ENCODE data around the gene PNISR. TPM values are rescaled to one million over a fixed set of nuclear protein-coding genes. Genes with fewer than 3 reads are reported as not detected.

Gene PNISR
- total RNA-seq, 1 experiment from 2014 or later: 91.3 TPM

DNA sequence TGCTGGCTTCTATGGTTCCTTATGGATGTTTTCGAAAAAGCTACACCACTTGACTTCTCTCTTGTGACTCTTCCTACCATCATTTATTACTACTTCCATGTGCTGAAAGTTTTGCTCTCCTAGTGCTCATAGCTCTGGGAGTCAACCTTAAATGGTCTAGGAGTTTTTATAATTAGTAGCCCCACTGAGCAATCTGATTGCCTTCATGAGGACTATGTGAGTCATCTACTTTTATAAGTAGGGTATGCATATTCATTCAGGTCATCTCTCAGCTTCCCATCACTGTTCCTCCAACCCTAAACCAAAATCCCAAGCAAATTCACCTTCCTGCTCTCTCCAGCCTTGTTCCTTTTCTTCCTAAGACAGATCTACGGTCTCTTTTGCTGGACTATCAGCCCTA lies 58.3 kb downstream of the PNISR start:
- no TSS peak for BruUV-seq (replicated peaks)
- ATAC-seq: no peak

DNA sequence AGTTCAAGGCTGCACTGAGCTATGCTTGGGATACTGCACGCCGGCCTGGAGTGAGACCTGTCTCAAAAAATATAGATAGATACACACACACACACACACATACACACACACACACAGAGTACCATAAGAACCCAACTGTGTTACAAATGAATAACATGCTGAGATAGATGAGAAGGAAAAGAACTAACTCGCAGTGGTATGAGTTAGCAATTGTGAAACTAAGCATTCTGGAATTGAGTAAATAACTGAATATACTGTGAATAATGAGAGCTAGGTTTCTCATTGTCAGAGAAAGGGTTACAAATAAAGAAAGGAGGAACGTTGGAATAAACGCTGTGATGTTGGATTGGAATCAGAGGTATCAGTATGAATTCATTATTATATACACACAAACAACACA lies 61.1 kb downstream of the PNISR start:
- H3K4me3 ChIP-seq (ENCODE audit: low read depth in 2 of 2, low read length in 2 of 2): no peak overlapping the region
- H3K36me3 ChIP-seq (ENCODE audit: control insufficient read depth, insufficient read depth, low read length): no peaks in the 10 kb centered on the region
- TF ChIP-seq, protein P1, sequence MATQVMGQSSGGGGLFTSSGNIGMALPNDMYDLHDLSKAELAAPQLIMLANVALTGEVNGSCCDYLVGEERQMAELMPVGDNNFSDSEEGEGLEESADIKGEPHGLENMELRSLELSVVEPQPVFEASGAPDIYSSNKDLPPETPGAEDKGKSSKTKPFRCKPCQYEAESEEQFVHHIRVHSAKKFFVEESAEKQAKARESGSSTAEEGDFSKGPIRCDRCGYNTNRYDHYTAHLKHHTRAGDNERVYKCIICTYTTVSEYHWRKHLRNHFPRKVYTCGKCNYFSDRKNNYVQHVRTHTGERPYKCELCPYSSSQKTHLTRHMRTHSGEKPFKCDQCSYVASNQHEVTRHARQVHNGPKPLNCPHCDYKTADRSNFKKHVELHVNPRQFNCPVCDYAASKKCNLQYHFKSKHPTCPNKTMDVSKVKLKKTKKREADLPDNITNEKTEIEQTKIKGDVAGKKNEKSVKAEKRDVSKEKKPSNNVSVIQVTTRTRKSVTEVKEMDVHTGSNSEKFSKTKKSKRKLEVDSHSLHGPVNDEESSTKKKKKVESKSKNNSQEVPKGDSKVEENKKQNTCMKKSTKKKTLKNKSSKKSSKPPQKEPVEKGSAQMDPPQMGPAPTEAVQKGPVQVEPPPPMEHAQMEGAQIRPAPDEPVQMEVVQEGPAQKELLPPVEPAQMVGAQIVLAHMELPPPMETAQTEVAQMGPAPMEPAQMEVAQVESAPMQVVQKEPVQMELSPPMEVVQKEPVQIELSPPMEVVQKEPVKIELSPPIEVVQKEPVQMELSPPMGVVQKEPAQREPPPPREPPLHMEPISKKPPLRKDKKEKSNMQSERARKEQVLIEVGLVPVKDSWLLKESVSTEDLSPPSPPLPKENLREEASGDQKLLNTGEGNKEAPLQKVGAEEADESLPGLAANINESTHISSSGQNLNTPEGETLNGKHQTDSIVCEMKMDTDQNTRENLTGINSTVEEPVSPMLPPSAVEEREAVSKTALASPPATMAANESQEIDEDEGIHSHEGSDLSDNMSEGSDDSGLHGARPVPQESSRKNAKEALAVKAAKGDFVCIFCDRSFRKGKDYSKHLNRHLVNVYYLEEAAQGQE (IDR thresholded peaks at IDR 0.05; ENCODE audit: insufficient read depth in 1 of 2, low read depth in 2 of 2, low read length in 1 of 2): no peak
- no peak for TF ChIP-seq CTCF (IDR thresholded peaks at IDR 0.05)
- no peak for TF ChIP-seq SIN3A (IDR thresholded peaks at IDR 0.05; ENCODE audit: borderline replicate concordance, insufficient read depth, low read depth, low read length)
- TF ChIP-seq POLR2AphosphoS5 (IDR thresholded peaks at IDR 0.05; ENCODE audit: low read depth, low read length): no peak
- no peak for TF ChIP-seq TCF7L2 (IDR thresholded peaks at IDR 0.05; ENCODE audit: low read depth, low read length)
- in situ Hi-C loops (cut with HindIII; ENCODE audit: low pct_unique_long_range_greater_than_20kb, low sequenced_read_pairs) (no loop called here), intact Hi-C loops (cut with micrococcal nuclease; ENCODE audit: unreplicated experiment) (no loop called here)
- H3K4me1 ChIP-seq (ENCODE audit: control insufficient read depth, insufficient read depth, low read length): no peaks in the 10 kb centered on the region
- BruUV-seq (replicated peaks): no TSS peak
- DNase-seq (ENCODE audit: low read depth, low spot score) (no peak), ATAC-seq (no peak)
- H3K9me3 ChIP-seq (ENCODE audit: control insufficient read depth, insufficient read depth, low read depth, low read length): no peaks in the 10 kb centered on the region
- ChIA-PET POLR2A (no interaction called here), CTCF (no interaction called here)
- H3K27me3 ChIP-seq (ENCODE audit: control insufficient read depth, insufficient read depth, low read length): peaks cover 2% of the 10 kb centered on the region; the same call in 1 of the 2 replicates
- no peak overlapping the region for H3K27ac ChIP-seq (ENCODE audit: low read length)

More for the DNA sequence above, 58.3 kb downstream of the PNISR start:
- H3K36me3 ChIP-seq (ENCODE audit: control insufficient read depth, insufficient read depth, low read length): no peaks in the 10 kb centered on the region
- no peak for TF ChIP-seq POLR2AphosphoS5 (IDR thresholded peaks at IDR 0.05; ENCODE audit: low read depth, low read length)
- no peak for TF ChIP-seq CTCF (IDR thresholded peaks at IDR 0.05)
- no peak for TF ChIP-seq TCF7L2 (IDR thresholded peaks at IDR 0.05; ENCODE audit: low read depth, low read length)
- no peak for TF ChIP-seq SIN3A (IDR thresholded peaks at IDR 0.05; ENCODE audit: borderline replicate concordance, insufficient read depth, low read depth, low read length)
- TF ChIP-seq, protein P1 (IDR thresholded peaks at IDR 0.05; ENCODE audit: insufficient read depth in 1 of 2, low read depth in 2 of 2, low read length in 1 of 2): no peak
- ChIA-PET CTCF (interaction anchor here (0.6 kb wide), 1 partner anchor 53 kb away, joined by 4 read pairs; no protein-coding TSS in a partner anchor), POLR2A (no interaction called here)
- no peaks in the 10 kb centered on the region for H3K9me3 ChIP-seq (ENCODE audit: control insufficient read depth, insufficient read depth, low read depth, low read length)
- no peak overlapping the region for H3K27ac ChIP-seq (ENCODE audit: low read length)
- no peak overlapping the region for H3K4me3 ChIP-seq (ENCODE audit: low read depth in 2 of 2, low read length in 2 of 2)
- intact Hi-C loops (cut with micrococcal nuclease; ENCODE audit: unreplicated experiment): no loop called here
- DNase-seq (ENCODE audit: low read depth, low spot score): no peak
- H3K4me1 ChIP-seq (ENCODE audit: control insufficient read depth, insufficient read depth, low read length): no peaks in the 10 kb centered on the region
- no peaks in the 10 kb centered on the region for H3K27me3 ChIP-seq (ENCODE audit: control insufficient read depth, insufficient read depth, low read length)
- in situ Hi-C loops (cut with HindIII; ENCODE audit: low pct_unique_long_range_greater_than_20kb, low sequenced_read_pairs): no loop called here

All from Panc1 (cell line).